Gastrocnemius medialis (tissue), 4 donors: ENCODE data around the gene NEK6. TPM values are rescaled to one million over a fixed set of nuclear protein-coding genes. Genes with fewer than 3 reads are reported as not detected.

Experiments used
- ATAC-seq, 2 donors: fragments of 150-250 bp; one replicate each; pipeline ENCODE4 v1.9.1; 2016
- DNase-seq, 2 donors: peaks; one replicate each; pipeline ENCODE4 v3.0.0-alpha.2; 2019
- H3K27ac ChIP-seq, 4 donors: fragments of 200-600 bp; sonication (generic); 1 replicate in 1 of 4; 2 replicates in 3 of 4; pipeline ENCODE4 v1.5.1; 2016 to 2018; ENCODE audit warnings: mild to moderate bottlenecking in 2 of 4, moderate library complexity in 1 of 4
- H3K27me3 ChIP-seq, 3 donors: fragments of 200-600 bp; sonication (generic) in 2 of 3; 1 replicate in 1 of 3; 2 replicates in 2 of 3; pipeline versions ENCODE4 v1.5.1 to v1.6.0; 2016 to 2019; ENCODE audit warnings: mild to moderate bottlenecking in 1 of 3, moderate library complexity in 1 of 3
- H3K36me3 ChIP-seq, 2 donors: fragments of 200-600 bp; sonication (generic) in 1 of 2; one replicate each; pipeline ENCODE4 v1.5.1; 2017 to 2018
- H3K4me1 ChIP-seq, 2 donors: fragments of 200-600 bp; sonication (generic) in 1 of 2; one replicate each; pipeline ENCODE4 v1.5.1; 2016 to 2017; ENCODE audit warnings: mild to moderate bottlenecking in 2 of 2
- H3K4me3 ChIP-seq, 4 donors: fragments of 200-600 bp; sonication (generic) in 3 of 4; 1 replicate in 1 of 4; 2 replicates in 3 of 4; pipeline ENCODE4 v1.5.1; 2016 to 2019; ENCODE audit warnings: mild to moderate bottlenecking in 2 of 4
- H3K9me3 ChIP-seq, 3 donors: fragments of 200-600 bp; sonication (generic) in 2 of 3; 1 replicate in 1 of 3; 2 replicates in 2 of 3; pipeline ENCODE4 v1.5.1; 2016 to 2019
- CTCF ChIP-seq, 5 experiments: fragments of 450-650 bp in 3 of 5; fragments of 200-600 bp in 2 of 5; sonication (generic) in 2 of 5; IDR thresholded peaks in 4 of 5; conservative IDR thresholded peaks in 1 of 5; 1 replicate in 4 of 5; 2 replicates in 1 of 5; pipeline ENCODE4 v1.5.1; 2016 to 2019; ENCODE audit warnings: antibody characterized with exemption in 5 of 5, mild to moderate bottlenecking in 3 of 5, moderate library complexity in 3 of 5
- POLR2A ChIP-seq, 2 donors: fragments of 450-650 bp; IDR thresholded peaks; one replicate each; pipeline ENCODE4 v1.6.1; 2017; ENCODE audit warnings: antibody characterized with exemption in 2 of 2, mild to moderate bottlenecking in 2 of 2, moderate library complexity in 2 of 2
- in situ Hi-C, 4 donors: fragments of 200-750 bp; cut with MboI; loops; one replicate each; pipeline versions ENCODE4 v1.15.0 to v1.8.0; 2017; ENCODE audit warnings: low sequenced_read_pairs in 4 of 4
- intact Hi-C: fragments of 100-400 bp; cut with DNase I; formaldehyde crosslinking; loops from one replicate; pipeline ENCODE4 v1.15.1; 2023; ENCODE audit warnings: low total_unique reads
- total RNA-seq, 4 donors: library from RNA; depleted of rRNA; stranded (reverse); fragments of >200 nt; gene quantifications; one replicate each; pipeline versions ENCODE4 v1.1.0 to v1.2.3, GENCODE V29; 2016

Gene NEK6
- total RNA-seq, 4 donors from 2014 or later, result 2.3 to 10.1 (median 3.5) TPM

- Histone ChIP-seq H3K27ac (no peak overlapping the region), H3K4me1 (peaks cover 12 to 25% of the 10 kb centered on the region in 2 donors), H3K9me3 (no peaks in the 10 kb centered on the region), H3K36me3 (no peaks in the 10 kb centered on the region), H3K4me3 (no peak overlapping the region), H3K27me3 (no peaks in the 10 kb centered on the region)
- ATAC-seq (no peak), DNase-seq (no peak)
- in situ Hi-C loops (no loop called here), intact Hi-C loops (no loop called here)
- TF ChIP-seq POLR2A (IDR thresholded peaks at IDR 0.05) (no peak), CTCF (IDR thresholded peaks at IDR 0.05 in 4 of 5, conservative IDR thresholded peaks at IDR 0.05 in 1 of 5) (no peak)
Observed at GRCh38 chr9:124266139-124266825, 8.5 kb downstream of the NEK6 start.

- ATAC-seq (no peak), DNase-seq (no peak)
- no peaks in the 10 kb centered on the region for H3K9me3 ChIP-seq
- H3K4me3 ChIP-seq, result no peak overlapping the region
- no peak for TF ChIP-seq CTCF (IDR thresholded peaks at IDR 0.05 in 4 of 5, conservative IDR thresholded peaks at IDR 0.05 in 1 of 5)
- no peak for TF ChIP-seq POLR2A (IDR thresholded peaks at IDR 0.05)
- no peaks in the 10 kb centered on the region for H3K27me3 ChIP-seq
- H3K4me1 ChIP-seq, result peaks cover 7 to 30% of the 10 kb centered on the region in 2 donors
- in situ Hi-C loops, result no loop called here
- no peaks in the 10 kb centered on the region for H3K36me3 ChIP-seq
- intact Hi-C loops, result no loop called here
- no peak overlapping the region for H3K27ac ChIP-seq
Observed at GRCh38 chr9:124266826-124267201, 9.1 kb downstream of the NEK6 start.

- peak in 1 of 2 donors; percentile 31 for ATAC-seq
- TF ChIP-seq POLR2A (IDR thresholded peaks at IDR 0.05) (no peak), CTCF (IDR thresholded peaks at IDR 0.05 in 4 of 5, conservative IDR thresholded peaks at IDR 0.05 in 1 of 5) (no peak)
- Histone ChIP-seq H3K36me3 (no peaks in the 10 kb centered on the region), H3K9me3 (no peaks in the 10 kb centered on the region), H3K4me3 (no peak overlapping the region), H3K27ac (no peak overlapping the region), H3K27me3 (no peaks in the 10 kb centered on the region), H3K4me1 (peaks cover 6 to 32% of the 10 kb centered on the region in 2 donors)
- in situ Hi-C loops (no loop called here), intact Hi-C loops (no loop called here)
- no peak for DNase-seq
Observed at GRCh38 chr9:124267271-124267807, 9.6 kb downstream of the NEK6 start.

GRCh38 chr9:124268248-124268647 is 10.5 kb downstream of the NEK6 start:
- DNase-seq (no peak), ATAC-seq (no peak)
- peaks cover 6 to 32% of the 10 kb centered on the region in 2 donors for H3K4me1 ChIP-seq
- intact Hi-C loops (no loop called here), in situ Hi-C loops (no loop called here)
- no peaks in the 10 kb centered on the region for H3K36me3 ChIP-seq
- TF ChIP-seq POLR2A (IDR thresholded peaks at IDR 0.05) (no peak), CTCF (IDR thresholded peaks at IDR 0.05 in 4 of 5, conservative IDR thresholded peaks at IDR 0.05 in 1 of 5) (no peak)
- H3K4me3 ChIP-seq, result no peak overlapping the region
- no peaks in the 10 kb centered on the region for H3K27me3 ChIP-seq
- no peaks in the 10 kb centered on the region for H3K9me3 ChIP-seq
- H3K27ac ChIP-seq, result no peak overlapping the region
